ENCODE results near the gene LRRC8D.

The LRRC8D gene

GRCh38 chr1:89807983-89808382 lies 12.8 kb upstream of the LRRC8D start:
- DNase-seq: no peak

DNA sequence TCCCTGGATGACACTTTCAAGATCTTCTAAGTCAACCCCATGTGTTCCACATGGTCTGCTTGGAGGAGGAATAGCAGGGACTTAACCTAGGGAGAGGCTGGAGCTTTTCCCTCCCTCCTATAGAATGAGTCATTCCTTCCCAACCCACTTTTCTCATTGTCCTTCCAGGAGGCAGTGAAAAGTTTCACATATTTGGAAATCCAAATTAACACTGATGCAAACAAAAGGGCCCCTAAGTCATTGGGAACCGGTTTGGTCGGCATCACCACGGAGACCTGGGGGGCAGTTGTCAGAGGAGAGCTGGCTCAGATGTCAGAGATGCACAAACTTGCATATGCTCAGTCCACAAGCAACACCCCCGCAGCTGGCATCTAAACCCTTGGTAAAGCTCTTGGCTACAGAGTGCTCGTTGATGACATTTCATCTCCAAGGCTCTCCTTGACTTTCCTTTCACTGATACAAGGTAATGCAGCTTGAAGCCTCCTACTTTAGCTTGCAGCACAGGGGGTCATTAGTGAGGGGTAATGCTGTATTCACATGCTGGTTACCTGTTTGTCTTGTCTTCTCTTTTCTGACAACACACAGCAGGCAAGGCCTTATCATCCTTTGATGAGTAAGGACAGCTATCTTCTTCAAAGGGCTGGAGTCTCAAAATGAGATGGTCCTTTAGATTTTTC lies 12.3 kb upstream of the LRRC8D start:
- DNase-seq: peak; percentile 64

DNA sequence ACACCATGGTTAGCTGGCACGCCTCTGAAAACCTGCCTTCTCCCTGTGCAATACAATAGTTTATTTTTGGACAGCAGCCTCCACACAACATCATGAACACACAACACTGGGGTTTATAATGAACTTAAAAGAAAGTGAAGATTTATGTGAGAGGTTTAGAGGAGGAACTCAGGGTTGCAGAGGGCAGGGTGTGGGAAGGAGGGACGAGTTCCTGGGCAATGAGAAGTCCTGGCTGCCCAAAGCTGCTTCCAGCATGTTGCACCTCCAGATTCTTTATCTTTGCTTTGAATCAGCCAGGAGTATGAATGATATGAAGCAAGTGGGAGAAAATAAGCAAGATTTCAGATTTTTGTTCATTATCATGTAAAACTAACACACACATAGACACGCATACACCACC lies 11.3 kb upstream of the LRRC8D start:
- peak; percentile 28 for DNase-seq

- DNase-seq: no peak
Measured at GRCh38 chr1:89810302-89810701, 10.5 kb upstream of the LRRC8D start.

DNA sequence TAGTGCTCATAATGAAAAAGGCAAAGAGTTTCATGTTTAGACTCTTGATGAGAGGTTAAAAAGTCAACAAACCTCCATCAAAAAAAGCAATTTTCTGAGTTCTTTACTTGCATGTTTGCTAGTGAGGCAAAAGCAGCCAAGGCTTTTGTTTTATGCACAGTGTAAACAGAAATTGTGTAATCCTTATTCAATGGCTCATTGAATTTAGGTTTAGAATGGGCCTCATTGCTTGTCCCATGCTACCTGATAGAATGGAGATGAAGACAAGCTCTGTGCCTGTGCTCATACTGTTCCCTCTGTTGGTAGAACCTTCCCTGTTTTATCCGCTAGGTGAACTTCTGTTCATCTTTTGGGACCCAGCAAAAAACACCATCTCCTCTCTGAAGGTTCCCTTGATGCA lies 10.0 kb upstream of the LRRC8D start:
- DNase-seq: no peak

DNA sequence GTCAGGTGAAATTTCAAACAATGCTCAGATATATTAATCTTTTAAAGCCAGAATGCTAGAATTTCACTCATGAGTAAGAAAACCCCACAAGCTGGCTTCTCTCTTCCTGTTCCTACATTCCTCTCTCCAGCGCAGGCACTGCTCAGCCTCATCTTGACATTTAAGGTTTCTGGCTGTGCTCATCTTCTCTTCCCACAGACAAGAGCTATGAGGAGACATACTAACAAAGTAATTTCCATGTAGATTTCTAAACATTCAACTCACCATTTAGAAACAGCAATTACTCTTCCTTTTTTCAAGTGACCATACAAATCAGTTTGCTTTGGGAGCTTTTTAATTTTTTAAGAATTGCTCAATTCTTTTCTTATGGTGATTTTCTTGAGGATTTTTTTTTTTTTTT lies 7.8 kb upstream of the LRRC8D start:
- DNase-seq: peak; percentile 35

DNA sequence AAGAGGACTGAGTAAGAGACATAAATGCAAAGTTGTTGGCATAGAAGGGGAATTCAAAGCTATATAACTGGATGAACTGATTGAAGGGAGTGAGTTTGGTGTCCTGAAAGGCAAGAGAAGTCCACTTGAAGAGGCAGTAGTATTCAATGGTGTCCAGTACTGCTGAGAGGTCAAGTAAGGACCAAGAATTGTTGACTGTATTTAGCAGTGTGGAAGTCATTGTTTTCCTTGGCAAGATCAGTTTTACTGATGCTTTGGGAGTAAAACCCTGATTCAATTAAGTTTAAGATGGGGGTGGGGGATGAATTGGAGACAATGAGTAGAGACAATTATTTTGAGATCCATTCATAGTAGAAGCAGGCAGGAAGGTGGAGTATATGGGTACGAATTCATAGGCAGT lies 5.8 kb upstream of the LRRC8D start:
- no peak for DNase-seq

GRCh38 chr1:89815611-89816010 lies 5.2 kb upstream of the LRRC8D start:
- DNase-seq: no peak

GRCh38 chr1:89816366-89816765 lies 4.5 kb upstream of the LRRC8D start:
- no peak for DNase-seq

GRCh38 chr1:89821322-89822108 lies 683 bp downstream of the LRRC8D start:
- no peak for DNase-seq

DNA sequence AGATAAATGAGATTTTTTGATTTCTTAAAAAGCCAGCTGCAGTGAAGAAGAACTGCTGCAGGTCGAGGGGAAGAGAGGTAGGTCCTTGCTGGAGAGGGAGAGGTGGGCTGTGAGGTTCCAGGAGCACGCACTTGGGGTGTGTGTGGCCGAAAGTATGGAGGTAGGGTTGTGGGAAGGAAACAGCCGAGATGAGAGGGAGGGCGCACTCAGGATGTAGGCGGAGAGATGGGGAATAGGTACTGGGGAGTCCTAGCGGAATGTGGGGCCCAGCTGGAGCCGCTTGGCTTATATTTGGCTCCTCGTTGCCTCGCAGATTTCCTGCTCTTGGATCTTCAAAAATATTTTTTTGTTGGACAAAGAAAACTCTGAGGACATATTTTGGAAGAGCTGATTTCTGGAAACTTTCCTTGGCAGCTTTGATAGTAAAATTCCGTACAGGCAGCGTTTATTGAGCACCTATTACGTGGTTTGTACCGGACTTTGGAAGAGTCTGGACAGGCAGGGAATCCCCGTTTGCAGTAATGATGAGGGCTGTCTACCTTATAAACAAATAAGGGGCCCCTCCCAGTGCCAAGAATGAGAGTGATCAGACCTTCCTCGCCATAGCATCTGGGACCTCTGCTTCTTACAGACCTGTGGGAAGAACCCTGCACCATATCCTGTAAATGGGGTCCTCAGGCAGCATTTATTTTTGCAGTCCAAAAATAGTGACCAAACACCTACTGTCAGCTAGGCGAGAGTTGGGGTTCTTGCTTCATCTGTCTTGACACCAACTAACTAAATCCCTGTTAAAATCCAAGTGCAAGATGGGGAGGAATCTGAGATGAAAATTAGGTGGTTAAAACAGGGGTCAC lies 1.5 kb downstream of the LRRC8D start:
- no peak for DNase-seq

DNA sequence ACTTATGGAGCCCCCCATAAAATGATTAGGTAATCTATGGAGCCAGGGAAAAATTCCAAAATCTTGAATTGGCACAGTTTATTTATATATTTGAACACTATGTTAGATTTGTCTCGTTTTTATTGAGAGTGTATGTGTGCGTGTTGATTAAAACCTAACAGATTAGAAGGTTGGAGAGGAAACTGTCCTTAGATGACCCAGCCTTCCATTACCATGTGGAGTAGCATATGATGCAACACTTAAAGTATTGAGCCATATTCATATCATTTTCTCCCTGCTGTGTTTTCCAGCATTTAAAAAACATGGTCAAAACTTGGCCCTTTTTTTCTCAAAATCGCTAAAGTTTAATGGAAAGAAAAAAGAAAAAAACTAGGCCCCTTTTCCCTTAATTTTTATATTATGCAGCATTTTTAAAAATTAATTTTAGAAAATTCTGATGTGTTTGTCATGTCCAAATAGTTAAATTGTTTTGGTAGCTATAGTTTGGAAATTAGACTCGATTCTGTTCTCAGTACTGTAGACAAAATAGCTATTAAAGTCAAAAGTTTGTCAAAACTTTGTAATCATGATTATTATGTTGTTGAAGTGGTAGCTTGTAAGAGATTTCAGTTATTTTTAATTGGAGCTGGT lies 2.3 kb downstream of the LRRC8D start:
- DNase-seq: peak; percentile 46

GRCh38 chr1:89823679-89824292 lies 3.0 kb downstream of the LRRC8D start:
- no peak for DNase-seq

- no peak for DNase-seq
Measured at GRCh38 chr1:89826594-89826993, 5.8 kb downstream of the LRRC8D start.

DNA sequence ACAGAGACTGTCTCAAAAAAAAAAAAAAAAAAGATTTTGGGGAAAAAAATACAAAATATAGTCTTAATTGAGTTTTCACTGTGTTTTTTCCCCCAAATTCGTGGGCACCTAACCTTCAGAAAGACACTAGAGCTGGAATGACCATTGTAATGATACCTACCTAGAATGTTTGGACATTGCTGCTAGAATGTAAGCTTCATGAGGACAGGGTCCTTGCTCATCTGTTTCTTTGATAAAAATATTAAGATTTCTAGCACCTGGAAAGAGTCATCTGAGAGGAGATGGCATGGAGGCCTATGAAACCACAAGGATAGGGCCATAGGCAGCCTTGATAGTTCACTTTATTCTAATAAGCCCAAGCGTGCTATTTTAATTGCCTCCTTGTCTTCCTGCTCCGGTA lies 6.5 kb downstream of the LRRC8D start:
- DNase-seq: no peak

- DNase-seq: no peak
Measured at GRCh38 chr1:89827902-89828301, 7.1 kb downstream of the LRRC8D start.

DNA sequence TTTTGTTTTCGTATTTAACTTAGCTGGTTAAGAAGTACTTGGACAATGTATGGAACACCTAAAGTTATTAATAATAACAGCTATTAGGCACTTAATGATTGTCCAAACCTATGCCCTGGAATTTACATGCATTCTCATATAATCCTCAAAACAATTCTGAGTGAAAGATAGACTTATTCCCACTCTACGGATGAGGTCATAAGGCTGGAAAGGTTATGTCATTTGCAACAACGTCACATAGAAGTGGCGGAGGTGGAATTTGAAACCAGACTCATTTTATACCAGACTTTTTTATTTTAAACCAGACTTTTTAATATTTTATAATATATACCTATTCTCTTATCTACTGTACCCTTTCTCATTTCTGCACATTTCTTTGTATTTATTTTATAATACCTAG lies 8.4 kb downstream of the LRRC8D start:
- DNase-seq: no peak

DNA sequence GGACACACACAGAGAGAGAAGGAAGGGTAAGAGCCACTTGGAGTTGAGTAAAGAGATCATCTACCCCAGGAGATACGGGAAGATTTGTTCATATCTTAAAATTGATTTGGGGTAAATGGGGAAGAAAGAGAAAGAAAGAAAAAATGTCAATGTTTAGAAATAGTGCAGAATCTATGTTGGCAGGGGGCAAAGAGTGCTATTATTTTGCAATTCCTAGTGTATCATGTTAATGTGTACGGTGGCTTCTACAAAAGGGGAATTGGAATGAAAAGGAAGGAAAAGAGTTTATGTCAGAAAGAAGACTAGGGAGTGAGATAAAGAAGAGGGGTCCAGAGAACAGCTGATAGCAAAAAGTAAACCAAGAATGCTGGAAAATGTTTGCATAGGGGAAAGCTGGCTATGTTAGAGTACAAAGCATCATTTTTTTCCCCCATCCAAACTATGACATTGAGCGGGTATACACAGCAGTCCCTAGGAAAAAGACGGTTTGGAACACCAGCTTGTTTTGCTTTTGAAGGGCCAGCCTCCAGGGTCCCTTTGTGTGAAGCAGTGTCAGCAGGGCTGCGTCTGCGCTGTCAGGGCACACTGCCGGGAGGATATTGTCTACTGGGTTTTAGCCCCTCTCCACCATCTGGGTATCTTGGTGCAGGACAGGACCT lies 10.8 kb downstream of the LRRC8D start:
- no peak for DNase-seq

GRCh38 chr1:89832496-89833127 lies 11.8 kb downstream of the LRRC8D start:
- no peak for DNase-seq

GRCh38 chr1:89833183-89834082 lies 12.6 kb downstream of the LRRC8D start:
- no peak for DNase-seq
